Karpas-422 (cell line): Measurements from ENCODE around the gene KCNIP4. TPM values are rescaled to one million over a fixed set of nuclear protein-coding genes. Genes with fewer than 3 reads are reported as not detected.

Experiments
- DNase-seq: peaks from one replicate; pipeline ENCODE4 v3.0.0-alpha.2; 2015
- H2AFZ ChIP-seq: fragments of 200-600 bp; sonication (generic); 2 replicates; pipeline ENCODE4 v1.6.1; 2014; ENCODE audit warnings: antibody characterized with exemption, low read length, mixed read lengths
- H3K27ac ChIP-seq: fragments of 200-600 bp; sonication (generic); 2 replicates; pipeline ENCODE4 v1.5.1; 2014; ENCODE audit warnings: mild to moderate bottlenecking, low read length, moderate library complexity
- H3K27me3 ChIP-seq: fragments of 200-600 bp; sonication (generic); 2 replicates; pipeline ENCODE4 v1.6.1; 2014; ENCODE audit warnings: low read length, mixed read lengths
- H3K36me3 ChIP-seq: fragments of 200-600 bp; sonication (generic); 2 replicates; pipeline ENCODE4 v1.6.1; 2014; ENCODE audit warnings: low read length, mixed read lengths; ENCODE audit not compliant: insufficient read depth
- H3K4me1 ChIP-seq: fragments of 200-600 bp; sonication (generic); 2 replicates; pipeline ENCODE4 v1.6.1; 2014; ENCODE audit warnings: mild to moderate bottlenecking, low read length, mixed read lengths
- H3K4me2 ChIP-seq: fragments of 200-600 bp; sonication (generic); 2 replicates; pipeline ENCODE4 v1.6.1; 2014; ENCODE audit warnings: low read length, low read depth, mild to moderate bottlenecking; ENCODE audit not compliant: poor library complexity, severe bottlenecking
- H3K4me3 ChIP-seq: fragments of 200-600 bp; sonication (generic); 2 replicates; pipeline ENCODE4 v1.5.1; 2014; ENCODE audit warnings: mild to moderate bottlenecking, antibody characterized with exemption, low read length, mixed read lengths
- H3K79me2 ChIP-seq: fragments of 200-600 bp; sonication (generic); 2 replicates; pipeline ENCODE4 v1.6.1; 2014; ENCODE audit warnings: mild to moderate bottlenecking, low read length, mixed read lengths
- H3K9ac ChIP-seq: fragments of 200-600 bp; sonication (generic); 2 replicates; pipeline ENCODE4 v1.6.0; 2014; ENCODE audit warnings: low read length
- H3K9me2 ChIP-seq: fragments of 200-600 bp; sonication (generic), shearing (Covaris generic); replicated peaks from 2 replicates; pipeline ENCODE4 v1.6.0; 2014; ENCODE audit warnings: mild to moderate bottlenecking, low read length, moderate library complexity; ENCODE audit not compliant: insufficient read depth
- H3K9me3 ChIP-seq: fragments of 300-700, 200-600 bp; sonication (generic); 2 replicates; pipeline ENCODE4 v1.6.1; 2014; ENCODE audit warnings: low read length, mixed read lengths
- H4K20me1 ChIP-seq: fragments of 200-600 bp; sonication (generic); 2 replicates; pipeline ENCODE4 v1.6.1; 2014; ENCODE audit warnings: mild to moderate bottlenecking, antibody characterized with exemption, low read length, low read depth; ENCODE audit not compliant: insufficient read depth
- total RNA-seq: library from RNA; depleted of rRNA; stranded (reverse); fragments of >200 nt; shearing (Covaris generic); gene quantifications from 2 replicates; pipeline ENCODE4 v1.2.3, GENCODE V29; 2014; ENCODE audit warnings: low replicate concordance

KCNIP4 gene
- total RNA-seq, 1 experiment from 2014 or later = not detected

DNA sequence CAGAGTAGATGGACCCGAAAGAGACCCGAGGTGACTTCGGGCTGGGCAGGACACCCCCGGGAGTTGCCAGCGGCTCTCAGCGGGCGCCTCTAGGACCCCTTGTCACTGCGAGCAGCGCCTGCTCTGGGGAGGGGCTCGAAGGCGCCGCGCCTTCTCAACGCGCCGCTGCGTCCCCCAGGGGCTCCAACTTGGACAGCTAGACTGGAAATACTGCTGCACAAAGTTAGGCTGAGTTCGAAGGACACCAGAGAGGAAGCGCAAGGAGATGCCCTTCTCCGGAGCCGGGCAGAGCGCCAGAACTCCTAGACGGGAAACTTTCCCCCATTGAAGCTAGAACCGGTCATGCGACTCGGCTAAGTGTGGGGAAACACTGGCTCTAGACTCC lies 493 bp upstream of the KCNIP4 start:
- H3K4me2 ChIP-seq = no peak overlapping the region

DNA sequence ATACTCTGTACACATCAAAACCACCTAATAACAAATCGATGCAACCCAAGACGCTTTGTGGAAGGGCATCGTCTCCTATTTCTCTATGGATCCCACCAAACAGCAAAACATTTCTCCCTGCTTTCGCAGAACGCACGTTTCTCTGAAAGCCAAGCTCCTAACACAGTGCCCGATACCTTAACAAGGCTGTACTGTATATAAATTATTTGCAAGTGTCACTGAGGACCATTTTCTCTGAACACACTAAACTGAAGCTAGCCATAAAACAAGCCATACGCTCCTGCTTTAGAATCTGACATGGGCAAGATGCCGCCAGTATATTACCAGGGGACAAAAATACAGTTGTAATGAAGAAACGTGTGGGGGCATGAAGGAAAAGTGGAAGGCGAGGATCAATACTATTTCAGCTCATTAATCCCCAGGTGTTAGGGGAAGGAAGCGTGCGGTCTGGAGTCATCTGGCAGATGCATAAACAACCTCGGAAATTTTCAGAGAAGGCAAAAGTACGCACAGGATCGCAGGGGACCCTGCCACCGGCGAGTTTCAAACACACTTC lies 703 bp downstream of the KCNIP4 start:
- H3K9ac ChIP-seq = no peak overlapping the region
- no peak for DNase-seq
- H3K9me2 ChIP-seq = no peaks in the 10 kb centered on the region
- H4K20me1 ChIP-seq = no peaks in the 10 kb centered on the region
- no peaks in the 10 kb centered on the region for H3K4me1 ChIP-seq
- H3K79me2 ChIP-seq = no peaks in the 10 kb centered on the region
- no peak overlapping the region for H3K27ac ChIP-seq
- no peak overlapping the region for H2AFZ ChIP-seq
- peaks cover 15% of the 10 kb centered on the region; the same call in 1 of the 2 replicates for H3K9me3 ChIP-seq
- H3K36me3 ChIP-seq = no peaks in the 10 kb centered on the region
- no peak overlapping the region for H3K4me3 ChIP-seq
- H3K27me3 ChIP-seq = no peaks in the 10 kb centered on the region
- no peak overlapping the region for H3K4me2 ChIP-seq

More for the DNA sequence above, 493 bp upstream of the KCNIP4 start:
- Histone ChIP-seq H3K4me1 (no peaks in the 10 kb centered on the region), H3K9me3 (peaks cover 15% of the 10 kb centered on the region; the same call in 1 of the 2 replicates), H3K36me3 (no peaks in the 10 kb centered on the region), H2AFZ (no peak overlapping the region), H3K27ac (no peak overlapping the region), H3K9me2 (no peaks in the 10 kb centered on the region), H3K9ac (no peak overlapping the region), H3K27me3 (no peaks in the 10 kb centered on the region), H3K79me2 (no peaks in the 10 kb centered on the region), H4K20me1 (no peaks in the 10 kb centered on the region), H3K4me3 (no peak overlapping the region)
- no peak for DNase-seq

DNA sequence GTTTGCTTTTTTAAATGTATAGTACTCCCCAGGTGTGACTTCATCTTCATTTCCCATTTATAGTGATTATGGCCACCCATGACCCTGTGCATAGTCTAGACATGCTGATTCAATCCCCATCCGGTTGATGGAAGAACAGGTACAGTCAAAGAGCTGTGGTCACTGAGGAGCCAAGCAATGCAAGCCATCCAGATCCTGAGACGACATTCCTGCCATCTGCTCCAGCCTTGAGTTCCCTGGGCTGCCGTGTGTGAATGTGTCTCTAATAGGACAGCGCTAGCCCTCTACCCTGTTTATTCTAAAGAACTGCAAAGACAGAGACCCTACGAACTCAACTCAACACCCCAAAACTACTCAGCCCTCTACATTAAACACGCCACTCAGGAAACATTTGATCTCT lies 1.7 kb downstream of the KCNIP4 start:
- H3K4me3 ChIP-seq = no peak overlapping the region
- no peak overlapping the region for H3K27ac ChIP-seq
- H3K36me3 ChIP-seq = no peaks in the 10 kb centered on the region
- no peak for DNase-seq
- no peak overlapping the region for H3K4me2 ChIP-seq
- H3K9ac ChIP-seq = no peak overlapping the region
- no peak overlapping the region for H2AFZ ChIP-seq
- no peaks in the 10 kb centered on the region for H3K79me2 ChIP-seq
- no peaks in the 10 kb centered on the region for H4K20me1 ChIP-seq
- no peaks in the 10 kb centered on the region for H3K27me3 ChIP-seq
- H3K9me3 ChIP-seq = peaks cover 15% of the 10 kb centered on the region; the same call in 1 of the 2 replicates
- no peaks in the 10 kb centered on the region for H3K4me1 ChIP-seq
- H3K9me2 ChIP-seq = no peaks in the 10 kb centered on the region

DNA sequence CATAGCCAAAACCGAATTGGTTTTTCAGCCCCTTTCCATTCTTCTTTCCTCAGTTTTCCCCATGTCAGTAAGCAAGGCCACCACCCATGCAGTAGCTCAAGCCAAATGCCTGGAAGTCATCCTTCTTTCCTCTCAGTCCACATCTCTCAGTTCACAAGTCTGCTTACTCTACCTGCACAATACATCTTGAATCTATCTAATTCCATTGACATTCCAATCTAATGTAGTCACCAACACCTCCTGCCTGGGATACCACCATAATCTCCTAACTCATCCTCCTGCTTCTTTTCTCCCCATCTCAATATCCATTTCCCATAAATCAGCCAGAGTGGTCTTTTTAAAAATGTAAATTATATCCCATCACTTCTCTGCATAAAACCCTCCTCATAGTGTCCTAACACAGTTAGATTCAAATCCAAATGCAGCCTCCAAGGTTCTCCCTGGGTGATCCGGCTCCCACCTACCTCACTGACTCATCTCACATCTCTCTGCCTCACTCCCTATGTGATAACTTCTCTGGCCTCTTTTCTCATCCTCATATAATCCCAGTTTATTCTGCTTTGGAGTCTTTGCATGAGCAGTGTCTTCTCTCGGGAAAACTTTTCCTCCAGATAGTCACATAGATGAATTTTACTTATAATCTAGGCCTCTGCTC lies 26.9 kb downstream of the KCNIP4 start:
- Histone ChIP-seq H3K36me3 (no peaks in the 10 kb centered on the region), H3K9me3 (peaks cover 8% of the 10 kb centered on the region; the same call in 1 of the 2 replicates), H3K27me3 (no peaks in the 10 kb centered on the region), H3K9ac (no peak overlapping the region), H3K79me2 (no peaks in the 10 kb centered on the region), H3K9me2 (no peaks in the 10 kb centered on the region), H3K27ac (no peak overlapping the region), H3K4me3 (no peak overlapping the region), H2AFZ (no peak overlapping the region), H4K20me1 (no peaks in the 10 kb centered on the region), H3K4me1 (no peaks in the 10 kb centered on the region), H3K4me2 (no peak overlapping the region)
- no peak for DNase-seq

DNA sequence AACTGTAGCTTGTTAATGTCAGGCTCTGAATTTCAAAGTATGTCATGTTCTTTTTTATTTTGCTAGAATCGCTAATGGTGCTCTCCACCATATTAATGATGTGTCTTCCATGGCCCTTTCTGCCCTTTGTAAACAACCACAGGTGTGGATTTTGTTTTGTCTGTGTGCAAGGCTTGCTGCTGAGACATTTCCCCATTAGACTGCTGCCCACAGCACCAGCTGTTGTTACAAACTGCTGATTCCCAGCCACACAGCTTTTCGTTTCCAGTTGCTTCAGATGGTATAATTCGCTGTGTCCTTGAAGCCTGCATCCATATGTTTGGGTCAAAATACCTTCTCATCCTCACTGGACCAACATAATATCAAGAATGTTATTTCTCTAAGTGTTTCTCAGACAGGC lies 32.8 kb downstream of the KCNIP4 start:
- H3K9me2 ChIP-seq = no peaks in the 10 kb centered on the region
- no peaks in the 10 kb centered on the region for H3K36me3 ChIP-seq
- H3K79me2 ChIP-seq = no peaks in the 10 kb centered on the region
- no peak for DNase-seq
- no peaks in the 10 kb centered on the region for H3K4me1 ChIP-seq
- H2AFZ ChIP-seq = no peak overlapping the region
- H3K9ac ChIP-seq = no peak overlapping the region
- H3K9me3 ChIP-seq = peaks cover 19% of the 10 kb centered on the region
- H3K27me3 ChIP-seq = no peaks in the 10 kb centered on the region
- H4K20me1 ChIP-seq = no peaks in the 10 kb centered on the region
- no peak overlapping the region for H3K4me3 ChIP-seq
- no peak overlapping the region for H3K4me2 ChIP-seq
- H3K27ac ChIP-seq = no peak overlapping the region

DNA sequence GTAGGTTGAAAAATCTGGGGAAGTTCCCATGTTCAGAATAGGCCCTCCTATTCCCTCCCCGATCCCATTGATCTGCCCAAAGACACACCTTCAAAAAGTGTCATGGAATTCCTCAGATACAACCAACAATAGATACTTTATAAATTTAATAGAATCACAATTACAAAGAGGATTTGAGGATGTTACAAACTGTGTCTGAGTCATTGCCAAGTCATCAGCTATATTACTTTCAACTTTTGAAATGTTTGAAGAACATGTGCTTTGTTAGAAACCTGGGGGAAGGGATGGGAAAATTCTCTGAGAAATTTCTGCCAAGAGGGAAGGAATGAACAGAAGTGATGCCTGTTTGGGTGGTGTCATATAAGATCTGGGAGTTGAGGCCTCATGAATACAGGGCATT lies 46.7 kb downstream of the KCNIP4 start:
- no peaks in the 10 kb centered on the region for H3K36me3 ChIP-seq
- no peaks in the 10 kb centered on the region for H3K79me2 ChIP-seq
- no peak overlapping the region for H3K27ac ChIP-seq
- no peaks in the 10 kb centered on the region for H3K27me3 ChIP-seq
- no peak for DNase-seq
- H3K4me3 ChIP-seq = no peak overlapping the region
- H3K9me2 ChIP-seq = no peaks in the 10 kb centered on the region
- H3K4me2 ChIP-seq = no peak overlapping the region
- H3K9ac ChIP-seq = no peak overlapping the region
- no peak overlapping the region for H2AFZ ChIP-seq
- no peaks in the 10 kb centered on the region for H4K20me1 ChIP-seq
- no peaks in the 10 kb centered on the region for H3K4me1 ChIP-seq
- H3K9me3 ChIP-seq = peaks cover 20% of the 10 kb centered on the region

DNA sequence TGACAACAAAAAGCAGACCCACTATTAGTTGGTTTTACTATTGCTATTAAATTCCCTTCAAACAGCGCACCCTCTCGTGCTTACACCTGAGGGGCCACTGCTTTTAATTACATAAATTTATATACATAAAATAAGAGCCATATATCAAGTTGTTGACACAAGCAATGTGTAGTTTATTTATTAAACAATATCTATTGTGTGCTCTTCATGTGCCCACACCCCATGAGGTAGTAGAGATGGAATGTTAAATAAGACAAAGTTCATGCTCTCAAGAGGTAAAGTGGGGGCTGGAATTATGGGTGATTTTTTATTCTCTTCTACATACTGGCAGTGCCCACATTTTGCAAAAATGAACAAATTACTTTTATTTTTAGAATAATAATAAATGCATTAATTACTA lies 47.3 kb downstream of the KCNIP4 start:
- Histone ChIP-seq H4K20me1 (no peaks in the 10 kb centered on the region), H3K36me3 (no peaks in the 10 kb centered on the region), H3K4me3 (no peak overlapping the region), H3K9me3 (peaks cover 20% of the 10 kb centered on the region), H3K9ac (no peak overlapping the region), H2AFZ (no peak overlapping the region), H3K4me1 (no peaks in the 10 kb centered on the region), H3K27me3 (no peaks in the 10 kb centered on the region), H3K27ac (no peak overlapping the region), H3K4me2 (no peak overlapping the region), H3K79me2 (no peaks in the 10 kb centered on the region), H3K9me2 (no peaks in the 10 kb centered on the region)
- DNase-seq = no peak

DNA sequence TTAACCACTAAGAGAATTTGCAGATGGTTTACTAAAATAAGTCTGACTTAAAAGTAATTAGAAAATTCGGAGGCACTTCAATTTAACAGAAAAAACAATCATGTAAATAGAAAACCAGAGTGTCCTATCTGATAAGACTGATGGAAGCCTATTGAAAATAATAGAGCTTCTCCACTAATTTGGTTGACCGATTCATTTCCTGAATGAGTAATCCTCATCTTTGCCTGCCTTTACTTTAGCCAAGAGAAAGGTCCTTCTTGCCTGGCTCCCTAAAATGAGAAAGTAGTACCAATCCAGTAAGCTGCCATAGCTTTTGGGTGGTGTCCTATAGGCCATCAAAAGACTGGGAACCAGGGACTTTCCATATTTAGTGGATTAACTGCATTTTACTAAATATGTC lies 48.4 kb downstream of the KCNIP4 start:
- Histone ChIP-seq H3K79me2 (no peaks in the 10 kb centered on the region), H3K9me3 (peaks cover 20% of the 10 kb centered on the region), H3K9ac (no peak overlapping the region), H3K9me2 (no peaks in the 10 kb centered on the region), H3K27ac (no peak overlapping the region), H3K4me2 (no peak overlapping the region), H3K4me3 (no peak overlapping the region), H2AFZ (no peak overlapping the region), H3K27me3 (no peaks in the 10 kb centered on the region), H3K4me1 (no peaks in the 10 kb centered on the region), H3K36me3 (no peaks in the 10 kb centered on the region), H4K20me1 (no peaks in the 10 kb centered on the region)
- no peak for DNase-seq
